Activated CD8-positive, alpha-beta memory T cell treated with anti-CD3 and anti-CD28 coated beads for 4 hours (primary cell): ENCODE data around the gene ATG16L2.
"Not testable (repeated sequence)": the region's sequence is repeated elsewhere in the genome, so short reads cannot be mapped to it uniquely, and the experiment has no call there.

Experiments used
- DNase-seq, 2 donors: peaks; one replicate each; pipeline ENCODE4 v3.0.0-alpha.2; 2020; ENCODE audit warnings: low read depth in 2 of 2

ATG16L2 gene

GRCh38 chr11:72802822-72803221 lies 11.4 kb upstream of the ATG16L2 start:
- DNase-seq = no peak

DNA sequence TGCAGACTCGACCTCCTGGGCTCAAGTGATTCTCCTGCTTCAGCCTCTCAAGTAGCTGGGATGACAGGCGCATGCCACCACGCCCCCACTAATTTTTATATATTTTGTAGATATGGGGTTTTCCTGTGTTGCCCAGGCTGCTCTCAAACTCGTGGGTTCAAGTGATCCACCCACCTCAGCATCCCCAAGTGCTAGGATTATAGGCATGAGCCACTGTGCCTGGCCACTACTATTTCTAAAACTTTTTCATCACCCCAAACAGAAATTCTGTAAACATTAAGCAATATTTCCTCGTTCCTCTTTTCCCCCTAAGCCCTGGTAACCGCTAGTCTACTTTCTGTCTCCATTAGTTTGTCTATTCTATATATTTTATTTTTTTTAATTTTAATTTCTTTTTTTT lies 9.0 kb upstream of the ATG16L2 start:
- DNase-seq = no peak

DNA sequence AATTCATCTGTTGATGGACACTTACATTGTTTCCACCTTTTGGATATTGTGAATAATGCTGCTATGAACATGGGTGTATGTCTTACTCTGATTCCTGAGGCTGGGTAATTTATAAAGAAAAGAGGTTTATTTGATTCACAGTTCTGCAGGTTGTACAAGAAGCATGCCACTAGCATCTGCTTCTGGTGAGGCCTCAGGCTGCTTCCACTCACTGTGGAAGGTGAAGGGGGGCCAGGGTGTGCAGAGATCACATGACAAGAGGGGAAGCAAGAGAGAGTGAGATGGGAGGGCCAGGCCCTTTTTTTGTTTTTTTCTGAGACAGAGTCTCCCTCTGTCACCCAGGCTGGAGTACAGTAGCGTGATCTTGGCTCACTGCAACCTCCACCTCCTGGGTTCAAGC lies 7.8 kb upstream of the ATG16L2 start:
- not testable (repeated sequence) for DNase-seq

DNA sequence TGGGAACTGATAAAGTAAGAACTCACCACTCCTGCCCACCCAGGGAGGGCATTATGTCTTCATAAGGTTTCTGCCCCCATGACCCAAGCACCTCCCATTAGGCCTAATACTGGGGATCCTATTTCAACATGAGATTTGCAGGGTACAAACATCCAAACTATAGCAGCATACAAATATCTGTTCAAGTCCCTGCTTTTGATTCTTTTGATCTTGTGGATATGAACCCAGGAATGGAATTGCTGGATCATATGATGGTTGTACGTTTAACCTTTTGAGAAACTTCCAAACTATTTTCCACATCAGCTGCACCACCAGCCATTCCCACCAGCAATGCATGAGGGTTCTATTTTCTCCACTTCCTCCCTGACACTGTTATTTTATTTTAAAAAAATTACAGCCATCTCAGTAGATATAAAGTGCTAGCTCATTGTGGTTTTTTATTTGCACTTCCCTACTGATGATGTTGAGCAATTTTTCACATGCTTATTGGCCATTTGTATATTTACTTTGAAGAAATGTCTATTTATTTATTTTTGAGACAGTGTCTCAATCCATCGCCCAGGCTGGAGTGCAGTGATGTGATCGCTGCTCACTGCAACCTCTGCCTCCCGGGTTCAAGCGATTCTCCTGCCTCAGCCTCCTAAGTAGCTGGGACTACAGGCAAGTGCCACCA lies 7.1 kb upstream of the ATG16L2 start:
- DNase-seq = no peak

- DNase-seq = no peak
Measured at GRCh38 chr11:72807792-72808191, 6.4 kb upstream of the ATG16L2 start.

DNA sequence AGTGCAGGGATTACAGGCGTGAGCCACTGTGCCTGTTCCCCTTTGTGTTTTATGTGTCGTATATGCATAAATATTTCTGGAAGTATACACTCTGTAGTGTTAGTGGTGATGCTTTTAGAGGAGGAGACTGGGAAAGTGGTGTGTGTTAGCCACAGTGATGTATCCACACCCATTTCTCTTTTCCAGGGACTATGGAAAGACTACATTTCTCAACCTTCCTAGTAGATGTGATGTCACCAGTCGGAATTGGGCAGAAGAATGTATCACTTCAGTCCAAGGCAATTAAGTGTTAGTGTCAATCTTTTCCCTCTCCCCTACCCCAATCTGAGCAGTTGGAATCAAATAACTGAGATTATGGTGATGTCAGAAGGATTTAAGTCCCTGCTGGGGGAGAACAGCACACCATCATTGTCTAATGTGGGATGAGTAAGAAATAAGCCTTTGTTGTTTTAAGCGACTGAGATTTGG lies 5.8 kb upstream of the ATG16L2 start:
- no peak for DNase-seq

GRCh38 chr11:72811686-72812085 lies 2.5 kb upstream of the ATG16L2 start:
- DNase-seq = not testable (repeated sequence)

- DNase-seq = no peak
Measured at GRCh38 chr11:72812604-72812966, 1.6 kb upstream of the ATG16L2 start.

- peak; percentile 50 to 51 for DNase-seq
Measured at GRCh38 chr11:72812967-72813739, 1.1 kb upstream of the ATG16L2 start.

GRCh38 chr11:72813740-72814285 lies 398 bp upstream of the ATG16L2 start:
- peak in 1 of 2 donors; percentile 64 for DNase-seq

DNA sequence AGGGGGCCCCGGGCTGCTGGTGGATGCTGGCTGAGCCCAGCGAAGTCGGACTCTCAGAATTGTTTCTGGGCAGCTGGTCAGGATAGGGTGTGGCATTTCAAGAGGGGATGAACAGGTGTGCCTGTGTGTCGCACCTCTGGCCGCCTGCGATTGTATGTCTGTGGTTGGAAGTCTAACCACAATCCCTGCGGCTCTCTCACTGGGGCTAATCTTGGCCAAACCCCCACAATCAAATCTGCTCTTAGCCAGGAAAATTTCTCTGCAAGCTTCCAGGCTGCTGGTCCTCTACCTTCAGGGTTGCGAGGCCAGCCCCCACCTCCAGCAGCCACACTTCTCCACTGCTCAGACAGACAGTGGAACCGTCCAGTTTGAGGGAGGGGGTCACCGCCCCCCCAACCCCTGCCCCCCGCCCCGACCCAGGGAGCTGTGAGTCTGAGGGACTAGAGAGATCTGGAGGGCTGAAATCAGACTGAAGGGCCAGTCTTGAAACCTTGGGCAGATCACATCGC lies 953 bp downstream of the ATG16L2 start:
- DNase-seq = no peak

DNA sequence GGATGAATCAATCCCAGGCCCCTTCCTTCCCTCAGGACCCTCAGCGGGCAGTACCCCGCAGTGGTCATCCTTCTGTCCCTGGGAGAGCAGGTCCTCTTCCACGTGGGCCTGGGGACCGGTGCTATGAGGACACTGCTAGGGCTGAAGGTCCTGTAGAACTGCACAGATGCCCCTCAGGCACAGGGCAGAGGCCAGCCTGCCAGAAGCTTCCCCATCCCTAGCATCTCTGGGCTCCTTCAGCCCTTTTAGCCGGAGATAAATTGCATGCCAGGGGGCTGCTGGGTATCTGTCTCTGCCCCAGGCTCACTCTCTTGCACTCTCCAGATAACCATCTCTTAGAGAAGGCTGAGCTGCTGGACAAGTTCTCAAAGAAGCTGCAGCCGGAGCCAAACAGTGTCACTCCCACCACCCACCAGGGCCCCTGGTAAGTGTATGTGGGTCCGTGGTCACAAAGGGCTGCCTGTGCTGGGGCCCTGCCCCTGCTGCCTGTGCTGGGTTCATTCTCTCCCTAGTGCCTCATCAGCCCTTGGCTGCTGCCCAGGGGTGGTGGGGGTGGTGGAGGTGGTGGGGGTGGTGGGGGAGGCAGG lies 2.3 kb downstream of the ATG16L2 start:
- no peak for DNase-seq

GRCh38 chr11:72817966-72818365 lies 3.8 kb downstream of the ATG16L2 start:
- DNase-seq = no peak

DNA sequence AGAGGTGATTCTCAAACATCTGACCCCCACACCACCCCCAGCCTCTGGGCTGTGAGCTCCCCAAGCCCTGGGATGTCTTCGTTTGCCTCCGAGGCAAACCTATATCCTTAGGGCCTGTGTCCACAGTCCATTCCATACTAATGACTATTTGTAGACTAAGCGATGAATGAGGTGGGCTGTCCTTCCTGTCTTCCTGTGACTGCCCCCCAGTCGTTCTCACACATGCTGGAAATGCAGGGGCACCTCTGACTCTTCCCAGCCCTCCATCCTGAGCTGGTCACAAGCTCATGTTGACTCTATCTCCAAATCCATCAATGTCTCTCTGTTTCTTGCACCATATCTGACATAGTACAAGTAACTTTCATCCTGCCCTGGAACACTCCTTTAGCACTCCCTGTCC lies 4.8 kb downstream of the ATG16L2 start:
- no peak for DNase-seq

DNA sequence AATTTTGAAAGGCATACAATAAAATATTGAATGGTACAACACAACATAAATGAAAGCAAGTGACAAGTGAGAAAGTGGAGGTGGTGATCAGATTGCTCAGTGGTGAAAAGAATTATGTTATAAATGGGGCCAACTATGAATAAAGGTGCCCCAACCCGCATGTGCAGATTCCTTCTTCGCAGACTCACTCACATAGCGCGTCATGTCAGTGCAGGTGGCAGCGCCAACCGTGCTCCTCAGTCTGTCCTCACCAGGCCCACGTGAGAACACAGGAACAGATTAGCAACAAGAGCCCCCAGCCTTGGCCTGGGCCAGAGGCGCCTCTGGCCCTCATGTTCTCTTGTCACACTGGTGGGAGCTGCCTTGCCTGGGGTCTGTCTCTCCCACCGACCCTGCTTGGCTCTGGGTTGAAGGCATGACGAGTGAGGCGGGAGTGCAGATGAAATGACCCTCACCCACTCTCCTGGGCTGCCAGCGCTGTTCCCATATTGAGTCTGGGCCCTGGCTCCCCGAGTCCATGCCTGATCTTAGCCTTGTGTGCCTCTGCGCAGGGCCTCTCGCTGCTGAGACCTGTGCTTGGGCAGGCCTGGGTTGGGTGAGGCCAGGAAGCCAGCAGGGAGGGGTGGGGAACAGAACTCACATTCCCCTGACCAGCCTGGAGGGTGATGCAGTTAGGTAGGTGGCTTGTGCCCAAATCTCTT lies 6.4 kb downstream of the ATG16L2 start:
- no peak for DNase-seq

DNA sequence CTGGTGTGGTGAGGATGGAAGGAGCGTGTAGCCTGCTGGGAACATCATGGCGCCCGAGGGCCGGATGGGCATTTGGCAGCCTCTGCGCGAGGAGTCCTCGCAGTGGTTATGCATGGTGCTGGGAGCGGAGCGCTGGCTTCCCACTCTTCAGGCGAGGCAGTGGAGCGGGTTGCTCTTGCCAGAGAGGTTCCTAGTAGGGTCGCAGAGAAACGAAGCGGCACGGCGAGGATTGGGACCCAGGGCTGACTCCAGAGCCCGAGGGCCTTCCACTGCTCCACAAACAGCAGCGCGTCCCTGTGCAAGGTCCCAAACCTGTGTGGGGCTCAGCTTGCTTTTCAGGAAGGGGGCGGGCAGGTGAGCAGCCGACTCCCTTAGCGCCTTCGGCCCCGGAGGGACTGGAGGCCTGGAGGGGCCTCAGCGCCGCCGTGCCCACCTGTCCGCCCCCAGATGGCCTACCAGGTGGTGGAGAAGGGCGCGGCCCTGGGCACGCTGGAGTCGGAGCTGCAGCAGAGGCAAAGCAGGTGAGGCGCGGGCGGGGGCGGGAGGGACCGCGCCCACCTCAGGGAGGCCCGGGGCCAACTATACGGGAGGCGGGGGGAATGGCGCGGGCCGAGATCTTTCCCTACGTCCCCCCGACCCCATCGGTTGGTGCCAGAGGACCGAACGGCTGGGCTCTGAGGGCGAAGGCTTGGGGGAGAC lies 7.2 kb downstream of the ATG16L2 start:
- no peak for DNase-seq

GRCh38 chr11:72821920-72822799 lies 7.9 kb downstream of the ATG16L2 start:
- peak; percentile 52 to 81 for DNase-seq

DNA sequence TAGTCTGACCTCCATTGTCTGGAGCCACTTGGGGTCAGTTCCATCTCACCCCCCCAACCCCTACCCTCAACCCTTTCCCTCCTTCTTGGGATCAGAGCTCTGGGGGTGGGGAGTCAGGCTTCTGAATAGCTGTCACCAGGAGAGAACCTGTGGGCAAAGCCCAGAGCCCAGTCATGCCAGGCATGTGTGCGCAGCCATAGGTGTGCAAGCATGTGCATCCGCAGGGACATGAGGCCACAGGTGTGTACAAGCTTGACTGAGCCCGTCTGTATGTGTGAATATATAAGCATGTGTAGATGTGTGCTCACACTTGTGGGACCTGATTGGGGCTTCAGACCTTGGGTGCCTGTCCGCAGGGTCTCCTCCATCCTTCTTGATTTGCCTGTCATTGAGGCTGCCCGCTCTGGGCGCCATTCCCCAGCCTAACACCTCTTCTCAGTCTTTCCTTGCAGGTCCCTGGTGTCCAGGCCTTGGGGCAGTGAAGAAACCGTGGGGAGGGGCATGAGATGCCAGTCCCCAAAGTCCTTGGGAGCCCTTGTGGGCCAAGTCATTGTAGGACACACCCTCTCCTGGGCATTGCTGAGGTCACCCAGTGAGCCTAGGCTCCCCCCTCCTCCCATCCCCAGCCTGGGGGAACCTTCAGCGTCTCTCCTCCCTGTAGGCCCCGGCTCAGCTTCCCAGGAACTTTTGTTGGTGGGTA lies 9.0 kb downstream of the ATG16L2 start:
- no peak for DNase-seq

DNA sequence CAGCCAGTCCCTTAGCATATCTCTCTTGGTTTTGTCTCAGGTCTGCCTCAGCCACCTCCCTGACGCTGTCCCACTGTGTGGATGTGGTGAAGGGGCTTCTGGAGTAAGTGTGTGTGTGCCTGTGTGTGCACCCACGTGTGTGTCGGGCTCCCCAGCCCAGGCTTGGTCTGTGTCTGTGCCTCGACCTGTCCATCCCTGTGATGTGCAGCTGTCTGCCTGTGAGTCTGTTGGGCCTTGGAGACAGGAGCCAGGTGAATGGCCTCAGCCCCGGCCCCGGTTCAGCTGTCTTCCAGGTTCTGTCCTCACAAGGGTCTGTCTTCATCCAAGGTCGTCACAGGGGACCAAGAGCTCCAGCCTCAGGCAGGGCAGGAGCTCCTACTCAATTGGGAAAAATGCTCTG lies 9.8 kb downstream of the ATG16L2 start:
- no peak for DNase-seq
